Fibroblast of the aortic adventitia (primary cell): Measurements from ENCODE around the gene ATP6V0E2. TPM values are rescaled to one million over a fixed set of nuclear protein-coding genes. Genes with fewer than 3 reads are reported as not detected.

Source experiments
- DNase-seq: peaks from one replicate; pipeline ENCODE4 v3.0.0-alpha.2; 2010; ENCODE audit warnings: low read depth
- H3K4me3 ChIP-seq: 2 replicates; pipeline ENCODE4 v1.5.1; 2011; ENCODE audit warnings: low read depth, mild to moderate bottlenecking, control low read depth, low read length, moderate library complexity
- total RNA-seq: library from RNA; depleted of rRNA; stranded (reverse); fragments of >200 nt; gene quantifications from 2 replicates; pipeline ENCODE4 v1.2.3, GENCODE V29; 2012; ENCODE audit warnings: low replicate concordance
- TF ChIP-seq, protein P1 (sequence below): IDR thresholded peaks from 2 replicates; pipeline ENCODE4 v1.5.1; 2011; ENCODE audit warnings: mild to moderate bottlenecking, low read length, control low read depth, inconsistent platforms; ENCODE audit not compliant: insufficient read depth

The ATP6V0E2 gene
- total RNA-seq, 1 donor, result 22.5 TPM

DNA sequence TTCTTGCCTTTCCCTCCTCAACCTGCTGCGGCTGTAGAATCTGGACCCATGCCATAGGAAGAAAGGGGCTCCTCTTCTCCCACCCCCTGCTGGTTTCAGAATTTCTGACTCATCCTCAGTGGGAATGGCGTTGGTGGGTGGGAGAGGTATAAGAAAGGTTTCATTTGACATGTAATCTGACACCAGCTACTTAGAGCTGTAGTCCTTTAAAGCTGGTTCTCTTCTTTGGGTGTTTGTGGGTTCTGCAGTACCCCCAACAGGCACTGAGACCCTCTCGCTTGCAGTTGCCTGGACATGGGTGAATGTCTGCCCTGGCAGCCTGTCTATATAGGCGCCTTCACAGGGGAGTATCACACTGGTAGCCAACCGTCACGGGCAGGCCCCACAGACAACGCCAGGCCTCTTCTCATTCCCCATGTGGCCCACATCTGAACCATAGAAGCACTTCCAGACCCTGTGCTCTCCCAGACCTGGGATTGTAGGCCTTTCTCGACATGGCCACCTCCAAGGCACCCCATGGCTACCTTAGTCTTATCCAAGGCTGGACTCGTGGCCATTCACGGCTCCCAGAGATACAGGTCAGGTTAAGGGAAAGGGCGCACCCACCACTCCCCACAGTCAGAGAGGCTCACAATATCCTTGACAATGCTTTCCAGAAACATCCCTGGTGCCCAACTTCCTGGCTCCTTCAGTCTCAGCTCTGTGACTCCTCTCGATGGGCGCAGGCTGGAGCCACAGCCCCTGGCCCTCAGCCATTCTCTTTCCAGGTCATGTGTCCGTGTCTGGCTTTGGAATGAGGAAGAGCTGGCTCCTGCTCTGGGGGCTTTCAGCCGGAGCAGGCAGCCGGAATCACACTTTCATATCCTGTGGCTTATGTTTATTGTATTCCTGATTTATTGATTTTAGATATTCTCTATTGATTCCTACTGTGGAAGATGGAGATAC lies 18.1 kb upstream of the ATP6V0E2 start:
- TF ChIP-seq, protein P1, sequence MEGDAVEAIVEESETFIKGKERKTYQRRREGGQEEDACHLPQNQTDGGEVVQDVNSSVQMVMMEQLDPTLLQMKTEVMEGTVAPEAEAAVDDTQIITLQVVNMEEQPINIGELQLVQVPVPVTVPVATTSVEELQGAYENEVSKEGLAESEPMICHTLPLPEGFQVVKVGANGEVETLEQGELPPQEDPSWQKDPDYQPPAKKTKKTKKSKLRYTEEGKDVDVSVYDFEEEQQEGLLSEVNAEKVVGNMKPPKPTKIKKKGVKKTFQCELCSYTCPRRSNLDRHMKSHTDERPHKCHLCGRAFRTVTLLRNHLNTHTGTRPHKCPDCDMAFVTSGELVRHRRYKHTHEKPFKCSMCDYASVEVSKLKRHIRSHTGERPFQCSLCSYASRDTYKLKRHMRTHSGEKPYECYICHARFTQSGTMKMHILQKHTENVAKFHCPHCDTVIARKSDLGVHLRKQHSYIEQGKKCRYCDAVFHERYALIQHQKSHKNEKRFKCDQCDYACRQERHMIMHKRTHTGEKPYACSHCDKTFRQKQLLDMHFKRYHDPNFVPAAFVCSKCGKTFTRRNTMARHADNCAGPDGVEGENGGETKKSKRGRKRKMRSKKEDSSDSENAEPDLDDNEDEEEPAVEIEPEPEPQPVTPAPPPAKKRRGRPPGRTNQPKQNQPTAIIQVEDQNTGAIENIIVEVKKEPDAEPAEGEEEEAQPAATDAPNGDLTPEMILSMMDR, result no peak
- peak; percentile 28 for DNase-seq
- no peak overlapping the region for H3K4me3 ChIP-seq

DNA sequence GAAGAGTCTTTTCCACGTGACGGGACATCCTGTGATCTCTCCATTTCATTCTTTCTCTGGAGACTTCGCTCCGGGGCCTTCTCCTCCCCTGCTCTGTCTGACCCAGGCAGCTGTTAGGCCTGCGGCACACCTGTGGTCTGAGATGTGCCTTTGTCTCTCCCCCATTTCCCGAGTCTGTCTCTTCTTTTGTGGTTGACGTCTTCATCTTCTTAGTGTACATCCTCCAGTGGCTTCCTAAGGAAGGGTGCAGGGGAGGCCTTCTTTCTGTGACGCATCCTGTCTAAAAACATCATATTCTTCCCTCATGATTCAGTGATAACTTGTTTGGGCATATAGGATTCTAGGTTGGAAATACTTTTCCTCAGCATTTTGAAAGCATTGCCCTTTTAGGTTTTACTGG lies 17.2 kb upstream of the ATP6V0E2 start:
- H3K4me3 ChIP-seq, result no peak overlapping the region
- DNase-seq, result no peak
- TF ChIP-seq, protein P1, result no peak

DNA sequence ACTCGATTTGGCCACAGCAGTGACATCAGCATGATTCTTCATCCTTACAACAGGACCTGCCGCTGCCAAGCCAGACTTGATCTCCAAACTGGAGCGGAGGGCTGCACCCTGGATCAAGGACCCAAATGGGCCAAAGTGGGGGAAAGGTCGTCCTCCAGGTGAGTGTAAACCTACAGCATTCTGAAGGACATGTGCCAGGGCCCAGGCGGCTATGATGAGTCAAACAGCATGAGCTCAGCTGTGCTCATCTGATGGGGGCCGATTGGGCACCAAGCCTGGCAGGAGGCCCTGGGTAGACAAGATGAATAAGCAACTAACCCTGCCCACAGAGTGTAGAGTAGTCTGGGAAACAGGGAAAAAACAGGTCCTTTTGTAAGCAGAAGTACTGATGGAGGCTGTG lies 14.4 kb upstream of the ATP6V0E2 start:
- no peak for DNase-seq
- H3K4me3 ChIP-seq, result no peak overlapping the region
- TF ChIP-seq, protein P1, result no peak

DNA sequence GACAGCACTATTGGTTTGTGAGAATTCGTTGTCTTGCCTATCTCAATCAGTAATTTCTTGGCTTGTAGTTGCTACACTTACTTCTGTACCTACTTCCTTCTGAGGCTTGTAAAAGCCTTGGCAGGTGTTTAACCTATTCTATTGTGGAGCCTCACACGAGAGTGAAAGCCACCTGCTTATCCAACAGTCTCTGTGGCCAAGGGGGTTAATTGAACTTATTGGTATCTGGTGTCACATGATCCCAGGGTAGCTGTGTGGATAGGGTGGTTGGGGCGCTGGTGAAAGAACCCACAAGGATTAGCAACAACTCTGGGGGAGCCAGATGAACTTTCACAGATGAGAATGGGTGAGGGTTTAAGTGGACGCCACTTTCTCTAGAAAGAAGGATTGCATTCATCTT lies 13.9 kb upstream of the ATP6V0E2 start:
- TF ChIP-seq, protein P1, result no peak
- no peak for DNase-seq

DNA sequence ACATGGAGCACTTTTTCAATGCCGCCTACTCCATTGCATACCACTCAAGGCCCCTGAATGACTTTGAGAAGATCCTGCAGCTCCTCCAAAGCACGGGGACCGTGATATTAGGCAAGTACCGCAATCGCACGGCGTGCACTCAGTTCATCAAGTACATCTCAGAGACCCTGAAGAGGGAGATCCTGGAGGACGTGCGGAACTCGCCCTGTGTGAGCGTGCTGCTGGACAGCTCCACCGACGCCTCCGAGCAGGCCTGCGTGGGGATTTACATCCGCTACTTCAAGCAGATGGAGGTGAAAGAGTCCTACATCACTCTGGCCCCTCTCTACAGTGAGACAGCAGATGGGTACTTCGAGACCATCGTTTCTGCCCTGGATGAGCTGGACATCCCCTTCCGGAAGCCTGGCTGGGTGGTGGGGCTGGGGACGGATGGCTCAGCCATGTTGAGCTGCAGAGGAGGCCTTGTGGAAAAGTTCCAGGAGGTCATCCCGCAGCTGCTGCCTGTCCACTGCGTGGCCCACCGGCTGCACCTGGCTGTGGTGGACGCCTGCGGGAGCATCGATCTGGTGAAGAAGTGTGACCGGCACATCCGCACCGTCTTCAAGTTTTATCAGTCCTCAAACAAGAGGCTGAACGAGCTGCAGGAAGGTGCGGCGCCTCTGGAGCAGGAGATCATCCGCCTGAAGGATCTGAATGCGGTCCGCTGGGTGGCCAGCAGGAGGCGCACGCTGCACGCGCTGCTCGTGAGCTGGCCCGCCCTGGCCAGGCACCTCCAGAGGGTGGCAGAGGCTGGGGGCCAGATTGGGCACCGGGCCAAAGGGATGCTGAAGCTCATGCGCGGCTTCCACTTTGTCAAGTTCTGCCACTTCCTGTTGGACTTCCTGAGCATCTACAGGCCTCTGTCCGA lies 12.7 kb upstream of the ATP6V0E2 start:
- no peak overlapping the region for H3K4me3 ChIP-seq
- TF ChIP-seq, protein P1, result peak; percentile 31
- DNase-seq, result no peak

More for the DNA sequence above, 13.9 kb upstream of the ATP6V0E2 start:
- no peak overlapping the region for H3K4me3 ChIP-seq

DNA sequence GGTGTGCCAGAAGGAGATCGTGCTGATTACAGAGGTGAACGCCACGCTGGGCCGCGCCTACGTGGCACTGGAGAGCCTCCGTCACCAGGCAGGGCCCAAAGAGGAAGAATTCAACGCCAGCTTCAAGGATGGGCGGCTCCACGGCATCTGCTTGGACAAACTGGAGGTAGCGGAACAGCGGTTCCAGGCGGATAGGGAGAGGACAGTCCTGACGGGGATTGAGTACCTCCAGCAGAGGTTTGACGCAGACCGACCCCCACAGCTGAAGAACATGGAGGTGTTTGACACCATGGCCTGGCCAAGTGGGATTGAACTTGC lies 12.1 kb upstream of the ATP6V0E2 start:
- no peak overlapping the region for H3K4me3 ChIP-seq
- TF ChIP-seq, protein P1, result no peak
- DNase-seq, result no peak
